Gastrocnemius medialis (tissue), 4 donors: Measurements from ENCODE around the gene ALKBH4. TPM values are rescaled to one million over a fixed set of nuclear protein-coding genes. Genes with fewer than 3 reads are reported as not detected.
"Not testable (repeated sequence)": the region's sequence is repeated elsewhere in the genome, so short reads cannot be mapped to it uniquely, and the experiment has no call there.

ENCODE experiments used
- ATAC-seq, 2 donors: fragments of 150-250 bp; one replicate each; pipeline ENCODE4 v1.9.1; 2016
- DNase-seq, 2 donors: peaks; one replicate each; pipeline ENCODE4 v3.0.0-alpha.2; 2019
- H3K27ac ChIP-seq, 4 donors: fragments of 200-600 bp; sonication (generic); 1 replicate in 1 of 4; 2 replicates in 3 of 4; pipeline ENCODE4 v1.5.1; 2016 to 2018; ENCODE audit warnings: mild to moderate bottlenecking in 2 of 4, moderate library complexity in 1 of 4
- H3K27me3 ChIP-seq, 3 donors: fragments of 200-600 bp; sonication (generic) in 2 of 3; 1 replicate in 1 of 3; 2 replicates in 2 of 3; pipeline versions ENCODE4 v1.5.1 to v1.6.0; 2016 to 2019; ENCODE audit warnings: mild to moderate bottlenecking in 1 of 3, moderate library complexity in 1 of 3
- H3K36me3 ChIP-seq, 2 donors: fragments of 200-600 bp; sonication (generic) in 1 of 2; one replicate each; pipeline ENCODE4 v1.5.1; 2017 to 2018
- H3K4me1 ChIP-seq, 2 donors: fragments of 200-600 bp; sonication (generic) in 1 of 2; one replicate each; pipeline ENCODE4 v1.5.1; 2016 to 2017; ENCODE audit warnings: mild to moderate bottlenecking in 2 of 2
- H3K4me3 ChIP-seq, 4 donors: fragments of 200-600 bp; sonication (generic) in 3 of 4; 1 replicate in 1 of 4; 2 replicates in 3 of 4; pipeline ENCODE4 v1.5.1; 2016 to 2019; ENCODE audit warnings: mild to moderate bottlenecking in 2 of 4
- H3K9me3 ChIP-seq, 3 donors: fragments of 200-600 bp; sonication (generic) in 2 of 3; 1 replicate in 1 of 3; 2 replicates in 2 of 3; pipeline ENCODE4 v1.5.1; 2016 to 2019
- CTCF ChIP-seq, 5 experiments: fragments of 450-650 bp in 3 of 5; fragments of 200-600 bp in 2 of 5; sonication (generic) in 2 of 5; IDR thresholded peaks in 4 of 5; conservative IDR thresholded peaks in 1 of 5; 1 replicate in 4 of 5; 2 replicates in 1 of 5; pipeline ENCODE4 v1.5.1; 2016 to 2019; ENCODE audit warnings: antibody characterized with exemption in 5 of 5, mild to moderate bottlenecking in 3 of 5, moderate library complexity in 3 of 5
- POLR2A ChIP-seq, 2 donors: fragments of 450-650 bp; IDR thresholded peaks; one replicate each; pipeline ENCODE4 v1.6.1; 2017; ENCODE audit warnings: antibody characterized with exemption in 2 of 2, mild to moderate bottlenecking in 2 of 2, moderate library complexity in 2 of 2
- in situ Hi-C, 4 donors: fragments of 200-750 bp; cut with MboI; loops; one replicate each; pipeline versions ENCODE4 v1.15.0 to v1.8.0; 2017; ENCODE audit warnings: low sequenced_read_pairs in 4 of 4
- intact Hi-C: fragments of 100-400 bp; cut with DNase I; formaldehyde crosslinking; loops from one replicate; pipeline ENCODE4 v1.15.1; 2023; ENCODE audit warnings: low total_unique reads
- microRNA-seq, 2 donors: library from miRNA; unstranded; fragments of <30 nt; microRNA quantifications; one replicate each; pipeline ENCODE4, GENCODE V29; 2016; ENCODE audit warnings: borderline replicate concordance in 2 of 2
- total RNA-seq, 4 donors: library from RNA; depleted of rRNA; stranded (reverse); fragments of >200 nt; gene quantifications; one replicate each; pipeline versions ENCODE4 v1.1.0 to v1.2.3, GENCODE V29; 2016

Gene ALKBH4
- total RNA-seq, 4 donors from 2014 or later = 8.7 to 15.1 (median 10.9) TPM

- peaks cover 0 to 72% of the 10 kb centered on the region in 2 donors for H3K36me3 ChIP-seq
- no peaks in the 10 kb centered on the region for H3K27me3 ChIP-seq
- H3K9me3 ChIP-seq = no peaks in the 10 kb centered on the region
- DNase-seq (no peak), ATAC-seq (no peak)
- H3K4me1 ChIP-seq = peaks cover 10 to 11% of the 10 kb centered on the region in 2 donors
- intact Hi-C loops = no loop called here
- H3K27ac ChIP-seq = no peak overlapping the region
- in situ Hi-C loops = no loop called here
- no peak for TF ChIP-seq CTCF (IDR thresholded peaks at IDR 0.05 in 4 of 5, conservative IDR thresholded peaks at IDR 0.05 in 1 of 5)
- TF ChIP-seq POLR2A (IDR thresholded peaks at IDR 0.05) = no peak
- H3K4me3 ChIP-seq = no peak overlapping the region
Measured at GRCh38 chr7:102410123-102410522, 54.5 kb downstream of the ALKBH4 start.

- Histone ChIP-seq H3K4me3 (no peak overlapping the region), H3K27ac (no peak overlapping the region), H3K9me3 (no peaks in the 10 kb centered on the region), H3K36me3 (peaks cover 0 to 72% of the 10 kb centered on the region in 2 donors), H3K4me1 (peaks cover 10 to 11% of the 10 kb centered on the region in 2 donors), H3K27me3 (no peaks in the 10 kb centered on the region)
- ATAC-seq = no peak
- in situ Hi-C loops (loop anchor here in 1 of 4 donors (10.0 kb wide), 1 partner anchor 55 kb away; the partner anchor contains the start of genes ALKBH4 and LRWD1), intact Hi-C loops (no loop called here)
- TF ChIP-seq POLR2A (IDR thresholded peaks at IDR 0.05) (no peak), CTCF (IDR thresholded peaks at IDR 0.05 in 4 of 5, conservative IDR thresholded peaks at IDR 0.05 in 1 of 5) (no peak)
- no peak for DNase-seq
Measured at GRCh38 chr7:102409340-102409739, 55.3 kb downstream of the ALKBH4 start.

- Histone ChIP-seq H3K4me1 (peaks cover 10 to 11% of the 10 kb centered on the region in 2 donors), H3K36me3 (peaks cover 0 to 79% of the 10 kb centered on the region in 2 donors)
- DNase-seq, H3K27me3 ChIP-seq, H3K9me3 ChIP-seq, intact Hi-C loops, ATAC-seq, H3K27ac ChIP-seq, H3K4me3 ChIP-seq: not testable (repeated sequence)
- in situ Hi-C loops = loop anchor here in 1 of 4 donors (10.0 kb wide), 1 partner anchor 56 kb away; the partner anchor contains the start of genes ALKBH4 and LRWD1
Measured at GRCh38 chr7:102408530-102408929, 56.1 kb downstream of the ALKBH4 start.

GRCh38 chr7:102407910-102408309 is 56.8 kb downstream of the ALKBH4 start:
- in situ Hi-C loops (loop anchor here in 1 of 4 donors (10.0 kb wide), 1 partner anchor 57 kb away; the partner anchor contains the start of genes ALKBH4 and LRWD1), intact Hi-C loops (no loop called here)
- H3K36me3 ChIP-seq = peaks cover 0 to 85% of the 10 kb centered on the region in 2 donors
- no peak overlapping the region for H3K27ac ChIP-seq
- peaks cover 6 to 8% of the 10 kb centered on the region in 2 donors for H3K4me1 ChIP-seq
- no peaks in the 10 kb centered on the region for H3K9me3 ChIP-seq
- no peak for TF ChIP-seq CTCF (IDR thresholded peaks at IDR 0.05 in 4 of 5, conservative IDR thresholded peaks at IDR 0.05 in 1 of 5)
- DNase-seq (no peak), ATAC-seq (no peak)
- H3K4me3 ChIP-seq = no peak overlapping the region
- H3K27me3 ChIP-seq = no peaks in the 10 kb centered on the region

Small RNAs within 50 kb of the gene (microRNA-seq; reads per million reads assigned to microRNA genes)
- gene MIR4467 (0 to 2.4 reads per million in 2 donors), gene MIR5090 (0 to 0.85 reads per million in 2 donors)

Other genes starting within 250 kb of the ALKBH4 start
- gene SH2B2, start 178.0 kb downstream of the ALKBH4 start, total RNA-seq = 10 to 100 TPM; 32.7 to 62.0 (median 43.5) TPM
- gene SPDYE6, start 108.4 kb downstream of the ALKBH4 start, total RNA-seq = not detected
- gene PRKRIP1, start 68.5 kb downstream of the ALKBH4 start, total RNA-seq = 10 to 100 TPM in 3 of 4 donors, 1 to 10 TPM in 1; 6.1 to 22.1 (median 13.4) TPM
- 1 to 10 TPM; 1.8 to 4.1 (median 2.3) TPM for gene ORAI2, start 31.3 kb downstream of the ALKBH4 start, total RNA-seq
- 10 to 100 TPM in 3 of 4 donors, 1 to 10 TPM in 1; 7.5 to 24.5 (median 18.0) TPM for gene LRWD1, start 121 bp upstream of the ALKBH4 start, total RNA-seq
- gene POLR2J, start 14.1 kb upstream of the ALKBH4 start, total RNA-seq = 10 to 100 TPM; 25.7 to 67.9 (median 51.6) TPM
- 100 to 1,000 TPM in 2 of 4 donors, 10 to 100 TPM in 2; 38.0 to 127 (median 86.0) TPM for gene RASA4B, start 52.9 kb upstream of the ALKBH4 start, total RNA-seq
- 1 to 10 TPM in 2 of 4 donors, not detected in 2; 1.6 to 3.0 TPM for gene UPK3BL2, start 78.8 kb upstream of the ALKBH4 start, total RNA-seq
- not detected for gene SPDYE2, start 86.4 kb upstream of the ALKBH4 start, total RNA-seq
- 10 to 100 TPM in 2 of 4 donors, 1 to 10 TPM in 2; 1.1 to 17.4 (median 8.5) TPM for gene POLR2J3, start 107.7 kb upstream of the ALKBH4 start, total RNA-seq
- gene RASA4, start 151.9 kb upstream of the ALKBH4 start, total RNA-seq = 100 to 1,000 TPM in 3 of 4 donors, 10 to 100 TPM in 1; 52.4 to 329 (median 177) TPM
- gene UPK3BL1, start 177.9 kb upstream of the ALKBH4 start, total RNA-seq = 10 to 100 TPM in 3 of 4 donors, 1 to 10 TPM in 1; 6.1 to 18.7 (median 15.1) TPM
- not detected for gene SPDYE2B, start 185.5 kb upstream of the ALKBH4 start, total RNA-seq
- 1 to 10 TPM in 1 of 4 donors, under 1 TPM in 2, not detected in 1; 0.59 to 2.9 (median 0.80) TPM for gene POLR2J2, start 206.8 kb upstream of the ALKBH4 start, total RNA-seq